Liver (tissue), 3 donors: Measurements from ENCODE around the gene DTX4.

Experiments used
- ATF3 ChIP-seq: IDR thresholded peaks from 2 replicates; pipeline ENCODE4 v1.6.1; 2016; ENCODE audit warnings: antibody characterized with exemption
- CTCF ChIP-seq: fragments of 150-350 bp; IDR thresholded peaks from 2 replicates; pipeline ENCODE4 v1.5.1; 2017; ENCODE audit warnings: improper control_type of control experiment, low read depth, low read length; ENCODE audit not compliant: missing input control
- EGR1 ChIP-seq, 2 donors: IDR thresholded peaks; 2 replicates each; pipeline ENCODE4 v1.6.1; 2016 to 2018; ENCODE audit warnings: antibody characterized with exemption in 2 of 2, low read depth in 2 of 2
- FOXA1 ChIP-seq: IDR thresholded peaks from 2 replicates; pipeline ENCODE4 v1.6.1; 2016; ENCODE audit warnings: antibody characterized with exemption
- GABPA ChIP-seq, 2 donors: IDR thresholded peaks in 1 of 2; conservative IDR thresholded peaks in 1 of 2; 2 replicates each; pipeline ENCODE4 v1.6.1; 2016; ENCODE audit warnings: antibody characterized with exemption in 2 of 2, mild to moderate bottlenecking in 1 of 2, moderate library complexity in 1 of 2
- HNF4G ChIP-seq: IDR thresholded peaks from 2 replicates; pipeline ENCODE4 v1.6.1; 2016; ENCODE audit warnings: antibody characterized with exemption
- JUND ChIP-seq, 2 donors: IDR thresholded peaks; 2 replicates each; pipeline ENCODE4 v1.6.1; 2016; ENCODE audit warnings: antibody characterized with exemption in 2 of 2
- MAX ChIP-seq: IDR thresholded peaks from 2 replicates; pipeline ENCODE4 v1.6.1; 2016; ENCODE audit warnings: antibody characterized with exemption
- RAD21 ChIP-seq, 2 donors: IDR thresholded peaks; 2 replicates each; pipeline ENCODE4 v1.6.1; 2016; ENCODE audit warnings: antibody characterized with exemption in 2 of 2, mild to moderate bottlenecking in 2 of 2
- REST ChIP-seq: IDR thresholded peaks from 2 replicates; pipeline ENCODE4 v1.6.1; 2016; ENCODE audit warnings: antibody characterized with exemption, mild to moderate bottlenecking
- SP1 ChIP-seq: IDR thresholded peaks from 2 replicates; pipeline ENCODE4 v1.6.1; 2018; ENCODE audit warnings: antibody characterized with exemption, mild to moderate bottlenecking
- TAF1 ChIP-seq: conservative IDR thresholded peaks from 2 replicates; pipeline ENCODE4 v1.6.1; 2016; ENCODE audit warnings: antibody characterized with exemption, mild to moderate bottlenecking
- YY1 ChIP-seq: IDR thresholded peaks from 2 replicates; pipeline ENCODE4 v1.6.1; 2016; ENCODE audit warnings: antibody characterized with exemption, mild to moderate bottlenecking
- ZBTB33 ChIP-seq: IDR thresholded peaks from 2 replicates; pipeline ENCODE4 v1.6.1; 2016; ENCODE audit warnings: antibody characterized with exemption
- donor health status: healthy.
- donor health status: healthy.

- TF ChIP-seq CTCF: no peak
- no peak for TF ChIP-seq JUND (IDR thresholded peaks at IDR 0.05)
- TF ChIP-seq MAX: no peak
- TF ChIP-seq SP1: no peak
- TF ChIP-seq FOXA1: no peak
- no peak for TF ChIP-seq YY1
- TF ChIP-seq REST: no peak
- no peak for TF ChIP-seq HNF4G
- TF ChIP-seq TAF1: no peak
- TF ChIP-seq ATF3: no peak
- no peak for TF ChIP-seq GABPA (IDR thresholded peaks at IDR 0.05 in 1 of 2, conservative IDR thresholded peaks at IDR 0.05 in 1 of 2)
- TF ChIP-seq EGR1 (IDR thresholded peaks at IDR 0.05; ENCODE audit: low read depth in 2 of 2): no peak
- no peak for TF ChIP-seq RAD21 (IDR thresholded peaks at IDR 0.05)
- no peak for TF ChIP-seq ZBTB33
These were observed 12.9 kb downstream of the DTX4 start for GRCh38 chr11:59184691-59185339.
